HEK293 (cell line): ENCODE measurements around the gene PDE2A.

Experiments
- GFI1B ChIP-seq: fragments of 450-650 bp; formaldehyde crosslinking; IDR thresholded peaks from 2 replicates; pipeline ENCODE4 v1.5.1; 2016; ENCODE audit warnings: missing biosample characterization, missing genetic modification characterization
- ZBTB26 ChIP-seq: fragments of 450-650 bp; formaldehyde crosslinking; optimal IDR thresholded peaks from 2 replicates; pipeline ENCODE3; 2016; ENCODE audit warnings: missing biosample characterization, mild to moderate bottlenecking, missing genetic modification characterization
- ZNF132 ChIP-seq: fragments of 450-650 bp; formaldehyde crosslinking; IDR thresholded peaks from 2 replicates; pipeline ENCODE4 v1.5.1; 2017; ENCODE audit warnings: missing biosample characterization, missing genetic modification characterization, borderline replicate concordance
- ZNF654 ChIP-seq: fragments of 450-650 bp; formaldehyde crosslinking; IDR thresholded peaks from 2 replicates; pipeline ENCODE4 v1.5.1; 2016; ENCODE audit warnings: low read depth, missing biosample characterization, missing genetic modification characterization
- TF ChIP-seq, protein P1 (sequence below): fragments of 450-650 bp; formaldehyde crosslinking; IDR thresholded peaks from 2 replicates; pipeline ENCODE4 v1.5.1; 2016; ENCODE audit warnings: missing biosample characterization, missing genetic modification characterization
- TF ChIP-seq, protein P2 (sequence below): fragments of 450-650 bp; formaldehyde crosslinking; IDR thresholded peaks from 2 replicates; pipeline ENCODE4 v1.5.1; 2017; ENCODE audit warnings: missing biosample characterization, mild to moderate bottlenecking, missing genetic modification characterization, moderate library complexity

- TF ChIP-seq, protein P1, sequence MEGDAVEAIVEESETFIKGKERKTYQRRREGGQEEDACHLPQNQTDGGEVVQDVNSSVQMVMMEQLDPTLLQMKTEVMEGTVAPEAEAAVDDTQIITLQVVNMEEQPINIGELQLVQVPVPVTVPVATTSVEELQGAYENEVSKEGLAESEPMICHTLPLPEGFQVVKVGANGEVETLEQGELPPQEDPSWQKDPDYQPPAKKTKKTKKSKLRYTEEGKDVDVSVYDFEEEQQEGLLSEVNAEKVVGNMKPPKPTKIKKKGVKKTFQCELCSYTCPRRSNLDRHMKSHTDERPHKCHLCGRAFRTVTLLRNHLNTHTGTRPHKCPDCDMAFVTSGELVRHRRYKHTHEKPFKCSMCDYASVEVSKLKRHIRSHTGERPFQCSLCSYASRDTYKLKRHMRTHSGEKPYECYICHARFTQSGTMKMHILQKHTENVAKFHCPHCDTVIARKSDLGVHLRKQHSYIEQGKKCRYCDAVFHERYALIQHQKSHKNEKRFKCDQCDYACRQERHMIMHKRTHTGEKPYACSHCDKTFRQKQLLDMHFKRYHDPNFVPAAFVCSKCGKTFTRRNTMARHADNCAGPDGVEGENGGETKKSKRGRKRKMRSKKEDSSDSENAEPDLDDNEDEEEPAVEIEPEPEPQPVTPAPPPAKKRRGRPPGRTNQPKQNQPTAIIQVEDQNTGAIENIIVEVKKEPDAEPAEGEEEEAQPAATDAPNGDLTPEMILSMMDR (tag by site-specific recombination), result no peak
- TF ChIP-seq ZNF654 (tag by site-specific recombination) (no peak), ZNF132 (tag by site-specific recombination) (no peak), GFI1B (tag by site-specific recombination) (no peak), ZBTB26 (no peak)
- TF ChIP-seq, protein P2, sequence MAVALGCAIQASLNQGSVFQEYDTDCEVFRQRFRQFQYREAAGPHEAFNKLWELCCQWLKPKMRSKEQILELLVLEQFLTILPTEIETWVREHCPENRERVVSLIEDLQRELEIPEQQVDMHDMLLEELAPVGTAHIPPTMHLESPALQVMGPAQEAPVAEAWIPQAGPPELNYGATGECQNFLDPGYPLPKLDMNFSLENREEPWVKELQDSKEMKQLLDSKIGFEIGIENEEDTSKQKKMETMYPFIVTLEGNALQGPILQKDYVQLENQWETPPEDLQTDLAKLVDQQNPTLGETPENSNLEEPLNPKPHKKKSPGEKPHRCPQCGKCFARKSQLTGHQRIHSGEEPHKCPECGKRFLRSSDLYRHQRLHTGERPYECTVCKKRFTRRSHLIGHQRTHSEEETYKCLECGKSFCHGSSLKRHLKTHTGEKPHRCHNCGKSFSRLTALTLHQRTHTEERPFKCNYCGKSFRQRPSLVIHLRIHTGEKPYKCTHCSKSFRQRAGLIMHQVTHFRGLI, result no peak
Observed at GRCh38 chr11:72706579-72706978, 32.4 kb upstream of the PDE2A start.
